NOMO-1 treated with DMSO at 0.1 percent for 48 hours (cell line): ENCODE data around the gene NSFL1C.
A peak's percentile ranks its signal among the peaks of the same experiment; 100 is the strongest.

Source experiments
- DNase-seq: peaks from one replicate; lab custom pipeline; 2025; ENCODE audit not compliant: unreplicated experiment; lab: John Stamatoyannopoulos, UW

Gene NSFL1C

DNA sequence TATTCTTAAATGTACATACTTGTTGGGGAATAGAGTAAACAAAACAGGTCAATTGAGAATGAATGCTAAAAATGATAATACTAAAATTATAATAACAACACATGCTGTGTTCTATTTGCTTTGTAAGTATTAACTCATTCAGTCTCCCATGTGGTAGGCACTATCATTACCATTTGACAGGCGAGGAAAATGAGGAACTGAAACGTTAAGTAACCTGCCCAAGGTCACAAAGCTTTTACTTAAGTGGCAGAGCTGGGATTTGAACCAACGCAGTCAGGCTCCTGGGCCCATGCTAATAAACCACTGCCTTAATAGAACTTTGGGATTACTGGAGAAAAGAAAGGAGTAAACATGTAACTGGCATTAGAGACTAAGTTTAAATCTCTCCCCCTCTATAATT, 3.8 kb downstream of the NSFL1C start:
- peak; percentile 65 for DNase-seq

DNA sequence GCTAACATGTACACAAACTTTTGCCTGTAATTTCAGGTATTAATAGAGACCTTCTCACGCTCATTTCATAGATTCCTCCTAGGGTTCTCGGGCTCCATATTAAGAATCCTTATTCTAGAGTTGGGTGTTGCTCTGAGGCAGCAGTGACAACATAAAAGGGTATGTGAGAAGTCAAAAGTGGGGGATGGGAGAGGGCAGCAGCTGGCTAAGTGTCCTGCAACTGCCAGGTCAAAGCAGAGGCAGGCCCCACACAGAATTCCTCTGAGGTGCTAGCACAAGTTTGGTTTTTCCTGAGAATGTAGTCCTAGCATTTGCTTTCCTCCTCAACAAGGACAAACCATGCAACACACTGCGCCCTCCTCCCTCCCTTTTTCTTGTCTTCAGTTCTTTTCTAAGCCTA, 4.6 kb downstream of the NSFL1C start:
- DNase-seq = no peak

DNA sequence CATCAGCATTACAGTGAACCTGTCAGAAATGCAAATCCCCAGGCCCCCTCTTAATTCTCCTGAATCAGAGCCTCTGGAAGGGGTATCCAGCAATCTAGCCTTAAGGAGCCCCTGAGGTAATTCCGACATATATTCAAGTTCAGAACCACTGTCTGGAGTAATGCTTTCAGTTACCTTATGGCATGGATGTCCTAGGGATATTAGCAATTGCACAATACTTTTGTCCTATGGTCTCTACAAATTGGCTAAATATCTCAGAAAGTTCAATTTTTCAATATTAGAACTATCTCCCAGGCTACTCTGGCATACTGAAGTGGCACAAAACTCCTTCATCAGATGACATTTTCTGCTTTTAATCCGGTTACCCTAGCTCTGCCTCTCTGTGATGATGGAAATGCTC, 6.4 kb downstream of the NSFL1C start:
- DNase-seq = no peak

DNA sequence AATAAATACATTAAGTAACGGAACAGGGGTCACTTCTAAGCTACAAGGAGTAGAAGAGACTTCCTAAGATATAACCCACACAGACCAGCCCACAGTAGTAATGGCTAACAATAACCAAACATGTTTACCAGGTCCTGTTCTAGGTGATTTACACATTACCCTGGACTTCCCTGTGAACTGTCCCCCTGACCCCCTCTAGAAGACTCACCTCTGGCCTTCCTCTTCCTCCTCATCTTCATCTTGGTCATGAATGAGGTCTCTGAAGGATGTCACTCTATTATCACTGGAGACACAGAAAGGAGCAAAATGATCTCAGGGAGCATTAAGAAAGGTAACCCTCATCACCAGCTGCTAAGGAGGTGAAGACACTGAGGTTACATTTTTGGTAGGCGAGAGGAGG, 8.7 kb downstream of the NSFL1C start:
- DNase-seq = no peak

DNA sequence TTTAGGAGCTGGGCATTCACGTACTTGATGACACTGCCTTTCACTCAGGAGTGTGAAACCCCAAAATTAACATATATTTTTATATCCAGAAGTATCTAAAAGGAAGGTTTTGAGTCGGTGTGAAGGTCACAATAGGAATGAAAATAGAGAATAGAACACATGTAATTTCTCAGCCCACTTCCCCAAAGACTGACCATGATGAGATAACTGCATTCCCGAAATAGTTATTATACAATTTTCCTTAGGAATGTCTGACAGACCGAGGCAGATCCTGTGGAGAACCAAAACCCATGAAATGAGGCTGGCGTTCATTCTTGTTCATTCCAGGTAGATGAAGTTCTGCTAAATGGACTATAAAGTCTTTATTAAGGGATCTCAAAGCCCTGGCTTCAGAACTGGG, 10.3 kb downstream of the NSFL1C start:
- DNase-seq = no peak

DNA sequence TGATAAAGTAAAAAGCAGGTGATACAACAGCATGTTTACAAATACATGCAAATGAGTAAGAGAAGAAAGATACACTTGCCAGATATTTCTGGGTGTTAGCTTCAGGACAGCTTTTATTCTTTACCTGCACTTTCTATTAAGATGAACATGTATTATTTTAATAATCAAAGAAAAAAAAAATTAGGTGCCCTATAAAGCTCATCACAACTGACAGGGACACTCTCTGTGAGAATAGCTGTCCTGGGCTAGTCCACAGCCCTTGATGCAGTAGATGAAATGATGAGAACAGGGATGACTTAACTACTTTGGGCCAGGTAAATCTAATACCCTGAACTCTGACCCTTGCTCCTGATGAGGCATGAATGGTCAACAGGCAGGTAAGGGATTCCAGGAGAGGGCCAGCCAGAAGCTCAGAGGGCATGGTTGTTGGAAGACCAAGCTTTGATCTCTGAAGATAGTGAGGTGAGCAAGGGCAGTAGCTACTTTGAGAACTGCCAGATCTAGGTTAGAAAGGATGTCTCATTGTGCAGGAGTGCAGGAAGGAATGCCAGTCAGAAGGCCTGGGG, 15.6 kb downstream of the NSFL1C start:
- DNase-seq = no peak

DNA sequence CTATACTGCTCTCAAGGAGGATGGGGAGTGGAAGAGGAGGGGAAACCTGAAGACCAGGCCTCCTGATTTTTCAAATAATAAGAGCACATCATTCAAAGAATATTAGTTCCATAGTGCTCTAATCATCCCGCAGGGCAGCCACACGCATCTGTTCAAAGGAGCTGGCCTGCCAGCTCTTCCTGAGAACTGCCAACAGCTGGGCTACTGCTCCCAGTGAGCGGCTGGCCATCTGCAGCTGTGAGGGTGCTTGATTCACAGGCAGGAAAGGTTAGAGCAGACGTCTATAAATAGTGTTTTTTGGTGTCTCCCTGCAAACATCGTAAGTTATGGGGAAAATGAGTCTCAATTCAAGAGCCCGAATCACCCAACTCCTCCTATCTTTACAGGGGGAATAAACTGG, 17.3 kb downstream of the NSFL1C start:
- no peak for DNase-seq

DNA sequence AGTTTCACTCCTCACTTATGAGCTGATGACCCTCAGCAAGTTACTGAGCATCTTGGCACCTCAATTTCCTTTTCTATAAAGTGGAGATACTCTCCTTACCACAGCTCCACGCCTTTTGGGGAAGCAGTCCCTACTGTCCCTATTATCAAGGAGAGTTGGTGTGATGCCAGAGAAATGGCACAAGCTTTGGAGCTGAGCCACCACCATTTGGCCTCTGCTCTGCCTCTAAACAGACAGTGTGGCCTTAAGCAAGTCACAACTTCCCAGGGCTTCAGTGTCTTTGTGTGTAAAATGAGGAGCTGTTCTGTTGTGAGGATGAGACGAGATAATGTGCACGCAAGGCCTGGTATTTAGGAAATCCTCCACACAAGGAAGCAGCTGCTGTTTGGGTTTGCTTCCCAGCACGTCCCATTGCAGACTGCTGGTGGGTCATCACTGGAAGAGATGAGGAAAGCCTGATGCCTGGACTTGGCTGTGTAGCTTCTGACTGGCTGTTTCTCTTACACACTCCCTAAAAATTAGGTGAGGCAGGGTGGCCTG, 18.5 kb downstream of the NSFL1C start:
- no peak for DNase-seq

DNA sequence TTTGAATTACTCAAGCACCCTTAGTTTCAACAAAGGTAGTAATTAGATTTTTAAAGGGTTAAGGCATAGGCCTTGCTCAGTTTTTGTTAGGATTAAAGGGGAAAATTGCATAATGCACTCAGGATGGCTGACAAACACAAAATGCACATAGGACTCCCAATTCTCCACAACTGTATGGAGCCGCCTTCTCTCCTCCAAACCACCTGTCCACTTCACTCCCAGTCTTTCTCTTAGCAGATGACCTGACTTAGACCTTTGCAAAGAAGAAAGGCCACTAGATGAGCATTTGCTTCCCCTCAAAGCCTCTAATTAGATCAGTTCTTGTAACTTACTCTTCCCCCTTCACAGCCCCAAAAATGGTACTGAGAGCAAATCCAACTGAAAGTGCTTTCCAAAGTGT, 20.1 kb downstream of the NSFL1C start:
- DNase-seq = no peak

DNA sequence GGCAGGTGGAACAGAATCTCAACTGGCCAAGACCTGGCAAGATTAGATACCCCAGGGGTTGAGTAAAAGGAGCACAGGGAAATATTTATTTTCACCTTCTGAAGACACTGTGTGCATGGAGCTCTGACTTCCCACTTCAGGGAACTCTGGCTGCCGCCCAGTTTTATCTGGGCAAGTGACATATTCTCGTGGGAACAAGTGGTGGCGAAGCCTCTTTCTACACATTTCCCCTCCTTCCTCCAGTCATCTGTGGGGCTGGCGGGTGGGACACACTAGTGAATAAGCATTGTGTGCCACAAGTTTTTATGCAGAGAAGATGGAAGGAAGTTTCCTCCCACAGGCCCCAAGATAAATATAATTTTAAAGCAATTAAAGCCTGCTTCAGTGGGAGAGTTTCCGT, 23.6 kb downstream of the NSFL1C start:
- no peak for DNase-seq

DNA sequence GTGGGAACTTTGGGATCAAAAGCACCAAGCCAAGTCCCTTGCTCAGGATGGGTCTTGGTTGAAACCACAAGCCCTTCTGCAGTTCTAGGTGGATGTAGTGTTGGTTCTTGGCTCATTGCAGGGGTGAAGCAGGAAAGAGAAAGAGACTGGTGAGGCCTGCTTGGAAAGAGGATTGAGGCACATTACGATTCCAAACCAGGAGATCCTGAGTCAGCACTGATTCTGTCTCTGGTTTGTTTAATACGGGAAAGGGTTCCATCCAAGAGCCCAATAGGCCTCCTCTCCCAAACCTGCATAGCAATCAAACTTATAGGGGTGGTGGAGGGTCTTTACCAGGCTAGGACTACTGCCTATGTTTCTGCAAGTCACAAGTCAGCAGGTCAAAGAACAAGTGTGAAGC, 24.3 kb downstream of the NSFL1C start:
- no peak for DNase-seq

DNA sequence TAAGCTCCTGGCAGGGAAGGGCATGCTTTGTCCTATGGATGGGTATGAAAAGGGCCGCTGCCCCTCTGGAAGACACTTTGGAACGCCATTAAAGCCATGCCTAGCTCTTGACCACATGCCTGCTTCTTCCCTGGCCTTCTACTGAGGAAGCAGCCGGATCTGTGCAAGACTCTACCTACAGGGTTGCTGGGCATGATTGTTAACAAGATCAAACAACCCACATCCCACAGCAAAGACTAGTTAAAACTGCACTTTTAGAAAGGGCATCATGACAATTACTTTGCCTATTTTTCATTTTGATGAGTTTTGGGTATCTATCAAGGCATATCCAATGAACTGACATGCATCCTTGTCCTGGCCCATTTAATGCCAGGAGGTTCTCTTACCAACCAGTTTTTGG, 25.5 kb downstream of the NSFL1C start:
- DNase-seq = no peak

DNA sequence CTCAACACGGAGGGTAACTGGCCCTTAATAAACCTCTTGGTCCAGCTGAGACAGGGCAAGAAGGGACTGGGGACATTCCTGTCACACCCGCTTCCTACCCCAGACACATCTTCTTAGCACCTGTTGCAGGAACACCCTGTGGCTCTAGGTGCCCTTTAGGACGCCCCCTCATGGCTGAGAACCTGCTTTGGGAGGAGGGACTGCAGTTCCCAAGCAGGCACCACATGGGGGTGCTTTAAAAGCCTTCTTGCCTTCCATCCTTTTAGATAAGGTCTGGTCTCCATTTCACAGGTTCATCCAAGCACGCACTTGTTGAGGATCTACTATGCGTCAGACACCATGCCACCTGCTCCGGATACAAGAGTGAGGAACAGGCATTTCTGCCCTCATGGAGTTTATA, 26.6 kb downstream of the NSFL1C start:
- peak; percentile 8 for DNase-seq

DNA sequence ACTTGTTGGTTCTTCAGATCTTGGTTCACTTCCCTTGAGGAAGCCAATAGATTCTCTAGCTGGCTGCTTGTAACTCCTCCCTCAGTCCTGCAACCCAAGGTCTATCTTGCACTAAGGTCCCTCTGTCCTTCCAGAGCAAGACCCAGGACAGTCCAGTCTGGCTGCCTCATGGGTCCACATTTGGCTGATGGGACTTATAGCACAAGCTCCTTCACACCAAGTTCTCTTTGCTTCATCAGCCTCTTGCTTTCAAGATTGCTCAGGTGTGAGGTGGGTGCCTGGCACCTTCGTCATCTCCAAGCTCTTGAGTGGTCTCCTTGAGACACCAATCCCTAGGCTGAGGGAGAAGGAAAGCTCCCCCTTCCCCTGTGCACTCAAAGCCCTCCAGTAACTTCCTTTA, 28.3 kb downstream of the NSFL1C start:
- peak; percentile 5 for DNase-seq

DNA sequence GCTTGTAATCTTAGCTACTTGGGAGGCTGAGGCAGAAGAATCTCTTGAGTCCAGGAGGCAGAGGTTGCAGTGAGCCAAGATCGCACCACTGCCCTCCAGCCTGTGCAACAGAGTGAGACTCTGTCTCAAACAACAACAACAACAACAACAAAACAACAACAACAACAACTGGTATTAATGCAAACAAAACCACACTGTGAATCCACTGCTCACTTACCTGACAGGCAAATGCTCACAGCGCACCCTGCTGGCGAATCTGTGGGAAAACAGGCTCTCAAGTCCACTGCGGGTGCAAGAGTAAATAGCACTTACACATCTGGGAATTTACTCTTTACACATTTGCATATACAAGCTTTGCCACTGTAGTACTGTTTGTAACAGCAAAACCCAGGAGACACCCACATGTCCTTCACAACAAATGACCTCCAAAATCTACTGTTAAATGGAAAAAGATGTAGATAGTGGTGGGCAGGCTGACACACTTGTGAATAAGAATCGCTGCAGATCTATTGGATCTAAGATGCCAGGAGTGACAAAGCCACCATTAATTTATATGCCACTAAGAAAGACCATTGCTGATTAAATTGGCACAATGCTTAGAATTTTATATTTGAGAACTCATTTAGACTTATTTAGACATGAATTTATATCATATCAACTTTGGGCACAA, 29.3 kb downstream of the NSFL1C start:
- DNase-seq = peak; percentile 72

DNA sequence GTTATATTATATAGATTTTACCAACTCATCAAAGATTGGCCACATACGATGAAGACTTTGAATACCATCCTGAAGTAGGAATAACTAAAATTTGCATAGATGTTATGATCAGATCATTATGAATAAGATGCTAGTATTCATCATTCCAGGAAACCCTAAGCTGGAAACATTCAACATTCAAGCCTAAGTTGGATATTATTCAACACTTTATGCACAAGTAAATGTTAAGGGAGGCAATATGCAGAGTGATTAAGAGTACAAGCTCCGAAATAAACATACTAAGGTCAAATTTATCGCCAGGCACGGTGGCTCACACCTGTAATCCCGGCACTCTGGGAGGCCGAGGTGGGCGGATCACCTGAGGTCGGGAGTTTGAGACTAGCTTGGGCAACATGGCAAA, 30.4 kb downstream of the NSFL1C start:
- no peak for DNase-seq

DNA sequence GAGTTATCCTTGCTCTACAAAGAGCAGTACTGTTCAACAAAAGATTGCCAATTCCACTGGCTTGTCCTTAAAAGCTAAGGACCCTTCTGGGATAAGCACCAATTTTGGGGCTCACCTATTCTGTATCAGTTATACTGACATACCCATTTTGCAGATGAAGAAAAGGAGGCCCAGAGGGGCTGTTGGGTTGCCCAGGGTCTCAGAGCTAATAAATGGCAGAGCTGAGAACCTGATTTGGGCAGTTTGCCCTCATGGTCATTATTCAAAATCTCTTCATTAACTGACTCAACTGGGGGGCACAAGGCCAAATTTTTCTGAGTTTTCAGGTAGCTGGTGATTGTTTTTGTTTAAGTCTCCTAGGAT, 31.3 kb downstream of the NSFL1C start:
- no peak for DNase-seq

DNA sequence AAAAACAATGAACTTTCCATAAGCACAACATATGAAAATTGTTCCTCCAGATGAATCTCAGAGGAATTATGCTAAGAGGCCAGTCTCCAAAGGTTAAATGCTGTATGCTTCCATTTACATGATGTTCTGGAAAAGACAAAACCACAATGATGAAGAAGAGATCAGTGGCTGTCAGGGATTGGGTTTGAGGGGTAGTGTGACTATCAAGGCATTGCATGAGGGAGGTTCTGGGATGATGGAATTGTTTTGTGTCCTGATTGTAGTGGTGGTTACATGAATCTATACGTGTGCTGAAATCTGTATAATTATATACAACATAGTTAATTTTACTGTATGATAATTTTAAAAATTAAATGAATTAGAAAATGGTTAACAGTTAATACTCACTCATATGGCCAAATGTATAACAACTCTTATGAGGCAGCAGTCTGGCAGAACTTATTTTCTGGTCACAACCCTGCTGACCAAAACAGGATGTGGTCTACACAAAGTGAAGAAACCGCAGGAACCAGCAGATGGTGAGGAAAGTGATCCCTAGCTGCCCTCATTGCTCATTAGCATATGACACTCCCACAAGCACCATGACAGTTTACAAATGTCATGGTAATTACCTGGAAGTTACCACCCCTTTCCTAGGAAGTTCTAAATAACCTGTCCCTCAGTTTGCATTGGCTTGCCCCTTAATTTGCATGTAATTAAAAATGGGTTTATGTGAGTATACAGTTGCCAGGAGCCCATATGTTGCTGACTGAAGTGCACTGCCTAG, 31.9 kb downstream of the NSFL1C start:
- peak; percentile 92 for DNase-seq

DNA sequence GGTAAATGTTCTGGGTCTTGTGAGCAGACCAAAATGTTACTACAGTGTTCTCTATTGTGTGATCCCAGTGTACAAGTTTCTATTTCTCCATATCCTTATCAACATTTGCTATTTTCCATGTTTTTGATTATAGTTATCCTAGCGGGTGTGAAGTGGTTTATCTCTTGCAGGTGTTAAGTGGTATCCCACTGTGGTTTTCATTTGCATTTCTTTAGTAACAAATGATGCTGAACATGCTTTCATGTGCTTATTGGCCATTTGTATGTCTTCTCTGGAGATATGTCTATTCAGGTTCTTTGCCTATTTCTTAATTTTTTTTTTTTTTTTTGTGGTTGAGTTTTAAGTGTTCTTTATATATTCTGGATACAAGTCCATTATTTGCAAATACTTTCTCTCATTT, 35.5 kb downstream of the NSFL1C start:
- no peak for DNase-seq

DNA sequence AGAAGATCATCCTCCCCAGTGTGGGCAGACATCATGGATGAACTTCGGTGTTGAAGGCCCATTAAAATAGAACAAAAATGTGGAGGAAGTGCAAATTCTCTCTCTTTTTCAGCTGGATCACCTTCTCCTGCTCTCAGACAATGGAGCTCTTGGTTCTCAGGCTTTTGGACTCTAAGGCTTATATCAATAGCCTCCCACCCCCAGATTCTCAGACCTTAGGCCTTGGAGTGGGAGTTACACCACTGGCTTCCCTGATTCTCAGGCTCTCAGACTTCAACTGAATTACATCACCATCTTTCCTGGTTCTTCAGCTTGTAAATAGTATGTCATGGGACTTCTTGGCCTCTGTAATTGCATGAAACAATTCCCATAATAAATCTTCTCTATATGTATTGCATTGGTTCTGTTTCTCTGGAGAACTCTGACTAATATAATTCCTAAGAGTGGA, 36.6 kb downstream of the NSFL1C start:
- DNase-seq = no peak

DNA sequence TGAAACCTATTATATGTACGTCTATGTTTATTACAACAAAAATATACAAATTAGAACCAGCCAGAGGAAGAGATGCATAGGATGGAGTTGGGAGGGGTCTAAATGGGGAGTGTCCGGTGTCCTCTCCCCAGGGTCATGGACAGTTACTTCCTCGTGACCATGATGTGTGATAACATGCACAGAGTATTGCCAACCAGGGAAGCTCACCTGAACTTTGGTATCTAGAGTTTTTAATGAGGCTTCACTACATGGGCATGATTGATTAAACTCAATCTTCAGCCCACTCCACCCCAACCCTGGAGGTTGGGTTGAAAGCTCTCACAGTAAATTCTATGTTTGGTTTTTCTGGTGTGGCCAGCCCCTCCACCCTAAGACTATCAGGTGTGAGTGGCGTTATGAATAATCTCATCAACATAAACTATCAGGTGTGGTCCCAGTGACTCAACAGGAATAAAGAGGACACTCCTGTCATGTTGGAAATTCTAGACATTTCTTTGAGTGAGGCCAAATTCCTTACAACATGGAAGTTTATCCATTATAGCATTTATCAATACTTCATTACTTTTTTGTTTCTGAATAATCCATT, 37.4 kb downstream of the NSFL1C start:
- DNase-seq = no peak
